Measurements from ENCODE around the gene EXD3.

DNA sequence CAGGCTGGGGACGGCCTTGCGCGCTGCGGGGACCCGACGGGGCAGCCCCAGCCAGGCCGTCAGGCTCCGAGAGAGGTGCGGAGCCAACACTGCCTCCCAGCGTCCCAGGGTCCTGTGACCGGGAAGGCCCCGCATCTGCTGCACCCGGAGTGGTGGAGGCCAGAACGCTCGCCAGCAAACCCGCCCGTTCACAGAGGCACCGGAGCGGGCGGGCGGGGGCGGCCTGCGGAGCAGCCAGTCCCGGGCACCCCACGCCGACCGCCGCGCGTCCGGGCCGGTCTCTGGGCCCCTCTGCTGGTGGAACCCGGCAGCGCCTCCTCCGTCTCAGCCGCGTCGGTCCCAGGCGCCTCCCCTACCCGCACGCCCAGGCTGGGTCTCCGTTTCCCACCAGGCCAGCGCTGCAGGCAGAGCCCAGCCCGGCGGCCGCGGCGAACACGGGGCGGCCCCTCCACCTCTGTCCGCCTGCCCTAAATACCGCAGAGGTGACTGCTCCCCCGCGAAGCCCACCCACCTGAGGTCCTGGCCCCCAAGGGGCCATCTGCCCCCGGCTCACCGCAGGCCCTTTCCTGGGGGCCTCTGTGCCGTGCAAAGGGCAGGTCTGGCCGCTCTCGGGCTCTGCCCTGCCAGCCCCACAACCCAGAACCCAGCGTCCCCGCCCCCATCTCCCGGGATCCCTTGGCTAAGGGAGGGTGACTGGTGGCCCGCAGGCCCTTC is 15.9 kb downstream of the EXD3 start:
- TF ChIP-seq, protein P1, sequence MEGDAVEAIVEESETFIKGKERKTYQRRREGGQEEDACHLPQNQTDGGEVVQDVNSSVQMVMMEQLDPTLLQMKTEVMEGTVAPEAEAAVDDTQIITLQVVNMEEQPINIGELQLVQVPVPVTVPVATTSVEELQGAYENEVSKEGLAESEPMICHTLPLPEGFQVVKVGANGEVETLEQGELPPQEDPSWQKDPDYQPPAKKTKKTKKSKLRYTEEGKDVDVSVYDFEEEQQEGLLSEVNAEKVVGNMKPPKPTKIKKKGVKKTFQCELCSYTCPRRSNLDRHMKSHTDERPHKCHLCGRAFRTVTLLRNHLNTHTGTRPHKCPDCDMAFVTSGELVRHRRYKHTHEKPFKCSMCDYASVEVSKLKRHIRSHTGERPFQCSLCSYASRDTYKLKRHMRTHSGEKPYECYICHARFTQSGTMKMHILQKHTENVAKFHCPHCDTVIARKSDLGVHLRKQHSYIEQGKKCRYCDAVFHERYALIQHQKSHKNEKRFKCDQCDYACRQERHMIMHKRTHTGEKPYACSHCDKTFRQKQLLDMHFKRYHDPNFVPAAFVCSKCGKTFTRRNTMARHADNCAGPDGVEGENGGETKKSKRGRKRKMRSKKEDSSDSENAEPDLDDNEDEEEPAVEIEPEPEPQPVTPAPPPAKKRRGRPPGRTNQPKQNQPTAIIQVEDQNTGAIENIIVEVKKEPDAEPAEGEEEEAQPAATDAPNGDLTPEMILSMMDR (IDR thresholded peaks at IDR 0.05) = peak; percentile 53 to 93 (median 82)
- TF ChIP-seq POLR2A (IDR thresholded peaks at IDR 0.05) = no peak
